Right atrium auricular region (tissue), 2 donors: ENCODE measurements around the gene ZBTB38. TPM values are rescaled to one million over a fixed set of nuclear protein-coding genes. Genes with fewer than 3 reads are reported as not detected.

Experiments
- DNase-seq: peaks from one replicate; pipeline ENCODE4 v3.0.0-alpha.2; 2019; ENCODE audit warnings: low spot score
- H3K27ac ChIP-seq, 2 donors: fragments of 200-600 bp; sonication (generic); 1 replicate in 1 of 2; 2 replicates in 1 of 2; pipeline ENCODE4 v1.5.1; 2016 to 2019
- H3K27me3 ChIP-seq, 2 donors: fragments of 200-600 bp; sonication (generic); one replicate each; pipeline versions ENCODE4 v1.5.1 to v1.6.0; 2017 to 2019
- H3K36me3 ChIP-seq: fragments of 200-600 bp; sonication (generic); one replicate; pipeline ENCODE4 v1.5.1; 2016
- H3K4me1 ChIP-seq, 2 donors: fragments of 200-600 bp; sonication (generic); one replicate each; pipeline versions ENCODE4 v1.5.1 to v1.6.0; 2017 to 2019
- H3K4me3 ChIP-seq, 2 donors: fragments of 200-600 bp; sonication (generic); 1 replicate in 1 of 2; 2 replicates in 1 of 2; pipeline ENCODE4 v1.5.1; 2017 to 2019; ENCODE audit warnings: mild to moderate bottlenecking in 1 of 2, moderate library complexity in 1 of 2
- H3K9me3 ChIP-seq, 2 donors: fragments of 200-600 bp; sonication (generic); one replicate each; pipeline ENCODE4 v1.5.1; 2019
- total RNA-seq, 2 donors: library from RNA; depleted of rRNA; stranded (reverse); fragments of >200 nt; gene quantifications; one replicate each; pipeline ENCODE4 v1.1.0, GENCODE V29; 2016
- TF ChIP-seq, protein P1 (sequence below), 2 donors: fragments of 200-600 bp; sonication (generic); IDR thresholded peaks; one replicate each; pipeline ENCODE4 v1.5.1; 2019; ENCODE audit warnings: antibody characterized with exemption in 2 of 2

ZBTB38 gene
- total RNA-seq, 2 donors from 2014 or later, result 120 to 127 TPM

- H3K27me3 ChIP-seq, result no peaks in the 10 kb centered on the region
- H3K27ac ChIP-seq, result peak overlapping the region; percentile 98
- H3K4me1 ChIP-seq, result peaks cover 0 to 78% of the 10 kb centered on the region in 2 donors
- no peaks in the 10 kb centered on the region for H3K9me3 ChIP-seq
- H3K36me3 ChIP-seq, result peaks cover 31% of the 10 kb centered on the region
- TF ChIP-seq, protein P1, sequence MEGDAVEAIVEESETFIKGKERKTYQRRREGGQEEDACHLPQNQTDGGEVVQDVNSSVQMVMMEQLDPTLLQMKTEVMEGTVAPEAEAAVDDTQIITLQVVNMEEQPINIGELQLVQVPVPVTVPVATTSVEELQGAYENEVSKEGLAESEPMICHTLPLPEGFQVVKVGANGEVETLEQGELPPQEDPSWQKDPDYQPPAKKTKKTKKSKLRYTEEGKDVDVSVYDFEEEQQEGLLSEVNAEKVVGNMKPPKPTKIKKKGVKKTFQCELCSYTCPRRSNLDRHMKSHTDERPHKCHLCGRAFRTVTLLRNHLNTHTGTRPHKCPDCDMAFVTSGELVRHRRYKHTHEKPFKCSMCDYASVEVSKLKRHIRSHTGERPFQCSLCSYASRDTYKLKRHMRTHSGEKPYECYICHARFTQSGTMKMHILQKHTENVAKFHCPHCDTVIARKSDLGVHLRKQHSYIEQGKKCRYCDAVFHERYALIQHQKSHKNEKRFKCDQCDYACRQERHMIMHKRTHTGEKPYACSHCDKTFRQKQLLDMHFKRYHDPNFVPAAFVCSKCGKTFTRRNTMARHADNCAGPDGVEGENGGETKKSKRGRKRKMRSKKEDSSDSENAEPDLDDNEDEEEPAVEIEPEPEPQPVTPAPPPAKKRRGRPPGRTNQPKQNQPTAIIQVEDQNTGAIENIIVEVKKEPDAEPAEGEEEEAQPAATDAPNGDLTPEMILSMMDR (IDR thresholded peaks at IDR 0.05), result no peak
- H3K4me3 ChIP-seq, result no peak overlapping the region
- no peak for DNase-seq
Observed at GRCh38 chr3:141405025-141405424, 36.7 kb downstream of the ZBTB38 start.

- TF ChIP-seq, protein P1 (IDR thresholded peaks at IDR 0.05), result no peak
- Histone ChIP-seq H3K4me1 (peaks cover 0 to 78% of the 10 kb centered on the region in 2 donors), H3K36me3 (peaks cover 31% of the 10 kb centered on the region), H3K4me3 (no peak overlapping the region), H3K27me3 (no peaks in the 10 kb centered on the region), H3K27ac (peak overlapping the region; percentile 98), H3K9me3 (no peaks in the 10 kb centered on the region)
- no peak for DNase-seq
Observed at GRCh38 chr3:141405591-141405990, 37.3 kb downstream of the ZBTB38 start.

- H3K4me1 ChIP-seq, result peaks cover 0 to 78% of the 10 kb centered on the region in 2 donors
- no peaks in the 10 kb centered on the region for H3K27me3 ChIP-seq
- H3K36me3 ChIP-seq, result peaks cover 31% of the 10 kb centered on the region
- no peak overlapping the region for H3K4me3 ChIP-seq
- H3K9me3 ChIP-seq, result no peaks in the 10 kb centered on the region
- TF ChIP-seq, protein P1 (IDR thresholded peaks at IDR 0.05), result no peak
- DNase-seq, result no peak
- peak overlapping the region; percentile 98 for H3K27ac ChIP-seq
Observed at GRCh38 chr3:141406265-141406664, 38.0 kb downstream of the ZBTB38 start.

GRCh38 chr3:141407047-141407446 lies 38.7 kb downstream of the ZBTB38 start:
- Histone ChIP-seq H3K27ac (peak overlapping the region; percentile 98), H3K4me3 (no peak overlapping the region), H3K9me3 (no peaks in the 10 kb centered on the region), H3K4me1 (peaks cover 0 to 78% of the 10 kb centered on the region in 2 donors), H3K27me3 (no peaks in the 10 kb centered on the region), H3K36me3 (peaks cover 31% of the 10 kb centered on the region)
- TF ChIP-seq, protein P1 (IDR thresholded peaks at IDR 0.05), result no peak
- no peak for DNase-seq

GRCh38 chr3:141407825-141408224 lies 39.5 kb downstream of the ZBTB38 start:
- TF ChIP-seq, protein P1 (IDR thresholded peaks at IDR 0.05), result no peak
- no peak for DNase-seq
- Histone ChIP-seq H3K4me3 (no peak overlapping the region), H3K36me3 (peaks cover 31% of the 10 kb centered on the region), H3K9me3 (no peaks in the 10 kb centered on the region), H3K4me1 (peaks cover 0 to 84% of the 10 kb centered on the region in 2 donors), H3K27me3 (no peaks in the 10 kb centered on the region), H3K27ac (peak overlapping the region; percentile 98)

DNA sequence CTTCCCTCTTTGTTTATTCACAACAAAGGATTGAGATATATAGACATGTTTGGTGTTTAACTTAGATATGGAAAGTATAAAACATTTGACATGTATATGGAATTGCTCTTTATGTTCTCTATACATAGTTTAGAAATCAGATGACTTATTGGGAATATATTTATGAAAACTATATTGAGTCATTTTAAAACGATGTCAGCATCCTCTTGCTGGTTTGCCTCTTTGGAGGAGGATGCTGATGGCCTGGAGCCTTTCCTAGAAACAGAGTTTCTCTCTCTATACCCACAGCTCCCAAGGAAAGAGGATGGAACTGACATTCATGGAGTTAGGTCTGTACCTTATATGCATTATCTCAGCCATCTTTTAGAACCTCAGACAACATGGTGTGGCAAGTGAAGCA lies 40.3 kb downstream of the ZBTB38 start:
- Histone ChIP-seq H3K9me3 (no peaks in the 10 kb centered on the region), H3K4me3 (no peak overlapping the region), H3K27ac (peak overlapping the region; percentile 98), H3K36me3 (peaks cover 34% of the 10 kb centered on the region), H3K27me3 (no peaks in the 10 kb centered on the region), H3K4me1 (peaks cover 0 to 84% of the 10 kb centered on the region in 2 donors)
- no peak for DNase-seq
- TF ChIP-seq, protein P1 (IDR thresholded peaks at IDR 0.05), result no peak
